Measurements from ENCODE around the gene RSPO3.
"Not testable (repeated sequence)": the region's sequence is repeated elsewhere in the genome, so short reads cannot be mapped to it uniquely, and the experiment has no call there.

The RSPO3 gene

GRCh38 chr6:127090051-127090450 is 28.4 kb upstream of the RSPO3 start:
- H3K27me3 ChIP-seq (replicated peaks; ENCODE audit: control insufficient read depth, insufficient read depth, low read length), result no peaks in the 10 kb centered on the region
- DNase-seq (ENCODE audit: extremely low read depth, insufficient read length), result no peak
- no peak for TF ChIP-seq CTCF (IDR thresholded peaks at IDR 0.05; ENCODE audit: insufficient read depth, low read length, poor library complexity, severe bottlenecking)
- H3K36me3 ChIP-seq (ENCODE audit: control insufficient read depth, insufficient read depth, low read length), result no peaks in the 10 kb centered on the region
- no peak overlapping the region for H3K4me3 ChIP-seq (replicated peaks; ENCODE audit: low read depth, low read length)

- no peak for TF ChIP-seq CTCF (IDR thresholded peaks at IDR 0.05; ENCODE audit: insufficient read depth, low read length, poor library complexity, severe bottlenecking)
- Histone ChIP-seq H3K36me3 (ENCODE audit: control insufficient read depth, insufficient read depth, low read length) (no peaks in the 10 kb centered on the region), H3K27me3 (replicated peaks; ENCODE audit: control insufficient read depth, insufficient read depth, low read length) (no peaks in the 10 kb centered on the region), H3K4me3 (replicated peaks; ENCODE audit: low read depth, low read length) (no peak overlapping the region)
- DNase-seq (ENCODE audit: extremely low read depth, insufficient read length), result no peak
These were observed 26.0 kb upstream of the RSPO3 start for GRCh38 chr6:127092466-127092865.

GRCh38 chr6:127094791-127095190 is 23.7 kb upstream of the RSPO3 start:
- Histone ChIP-seq H3K36me3 (ENCODE audit: control insufficient read depth, insufficient read depth, low read length) (no peaks in the 10 kb centered on the region), H3K4me3 (replicated peaks; ENCODE audit: low read depth, low read length) (no peak overlapping the region), H3K27me3 (replicated peaks; ENCODE audit: control insufficient read depth, insufficient read depth, low read length) (no peaks in the 10 kb centered on the region)
- DNase-seq (ENCODE audit: extremely low read depth, insufficient read length), result no peak
- no peak for TF ChIP-seq CTCF (IDR thresholded peaks at IDR 0.05; ENCODE audit: insufficient read depth, low read length, poor library complexity, severe bottlenecking)

GRCh38 chr6:127096167-127096566 is 22.3 kb upstream of the RSPO3 start:
- no peak for TF ChIP-seq CTCF (IDR thresholded peaks at IDR 0.05; ENCODE audit: insufficient read depth, low read length, poor library complexity, severe bottlenecking)
- Histone ChIP-seq H3K27me3 (replicated peaks; ENCODE audit: control insufficient read depth, insufficient read depth, low read length) (no peaks in the 10 kb centered on the region), H3K36me3 (ENCODE audit: control insufficient read depth, insufficient read depth, low read length) (no peaks in the 10 kb centered on the region), H3K4me3 (replicated peaks; ENCODE audit: low read depth, low read length) (no peak overlapping the region)
- no peak for DNase-seq (ENCODE audit: extremely low read depth, insufficient read length)

GRCh38 chr6:127097442-127097841 is 21.0 kb upstream of the RSPO3 start:
- H3K36me3 ChIP-seq (ENCODE audit: control insufficient read depth, insufficient read depth, low read length); DNase-seq (ENCODE audit: extremely low read depth, insufficient read length); H3K4me3 ChIP-seq (replicated peaks; ENCODE audit: low read depth, low read length); H3K27me3 ChIP-seq (replicated peaks; ENCODE audit: control insufficient read depth, insufficient read depth, low read length): not testable (repeated sequence)

GRCh38 chr6:127100510-127101140 is 17.8 kb upstream of the RSPO3 start:
- Histone ChIP-seq H3K36me3 (ENCODE audit: control insufficient read depth, insufficient read depth, low read length) (no peaks in the 10 kb centered on the region), H3K27me3 (replicated peaks; ENCODE audit: control insufficient read depth, insufficient read depth, low read length) (no peaks in the 10 kb centered on the region), H3K4me3 (replicated peaks; ENCODE audit: low read depth, low read length) (no peak overlapping the region)
- TF ChIP-seq CTCF (IDR thresholded peaks at IDR 0.05; ENCODE audit: insufficient read depth, low read length, poor library complexity, severe bottlenecking), result peak; percentile 22
- no peak for DNase-seq (ENCODE audit: extremely low read depth, insufficient read length)

Measured in GM06990 (cell line).